Endothelial cell of umbilical vein (primary cell): ENCODE data around the gene GLRX5. TPM values are rescaled to one million over a fixed set of nuclear protein-coding genes. Genes with fewer than 3 reads are reported as not detected.
A peak's percentile ranks its signal among the peaks of the same experiment; 100 is the strongest.

ENCODE experiments used
- BruUV-seq: library from RNA; stranded (reverse); fragments of 400-500 nt; replicated peaks from 2 replicates; lab custom pipeline; 2021; lab: Mats Ljungman, UMichigan
- CTCF ChIA-PET: fragments of 300-600, 350-600 bp; sonication (Branson Sonifier 250); formaldehyde crosslinking; loops from one replicate; lab custom pipeline; 2021; ENCODE audit warnings: antibody characterized with exemption, inconsistent platforms; lab: Charles Lee
- POLR2A ChIA-PET: fragments of 300-600, 350-600 bp; sonication (Branson Sonifier 250); formaldehyde crosslinking; loops from one replicate; lab custom pipeline; 2021; ENCODE audit warnings: antibody characterized with exemption, inconsistent platforms; lab: Charles Lee
- DNase-seq: peaks from one replicate; pipeline ENCODE4 v3.0.0-alpha.2; 2011; ENCODE audit warnings: low read depth, low spot score
- FAIRE-seq: peaks from 2 replicates; lab custom pipeline; 2011; peaks lifted over from hg19 to GRCh38; lab: Jason Lieb, UNC
- H2AFZ ChIP-seq: 2 replicates; pipeline ENCODE4 v1.6.0; 2012; ENCODE audit warnings: low read depth, low read length, control low read depth, inconsistent platforms
- H3K27ac ChIP-seq: 2 replicates; pipeline ENCODE4 v1.5.1; 2011; ENCODE audit warnings: low read depth, mild to moderate bottlenecking, control low read depth, low read length, moderate library complexity; ENCODE audit not compliant: insufficient read depth
- H3K27me3 ChIP-seq, 2 experiments: 2 replicates each; pipeline versions ENCODE4 v1.6.0 to v1.6.1; 2011; ENCODE audit warnings: low read length in 2 of 2, mixed read lengths in 1 of 2; ENCODE audit not compliant: control insufficient read depth in 2 of 2, insufficient read depth in 2 of 2
- H3K36me3 ChIP-seq, 2 experiments: 2 replicates in 1 of 2; 3 replicates in 1 of 2; pipeline ENCODE4 v1.5.1; 2011; ENCODE audit warnings: low read length in 2 of 2, mild to moderate bottlenecking in 1 of 2, moderate library complexity in 1 of 2; ENCODE audit not compliant: control insufficient read depth in 2 of 2, insufficient read depth in 2 of 2; ENCODE audit errors: extremely low read depth in 1 of 2
- H3K4me1 ChIP-seq: 3 replicates; pipeline ENCODE4 v1.5.1; 2011; ENCODE audit warnings: mild to moderate bottlenecking, low read length; ENCODE audit not compliant: control insufficient read depth, insufficient read depth; ENCODE audit errors: extremely low read depth
- H3K4me2 ChIP-seq: 2 replicates; pipeline ENCODE4 v1.6.1; 2011; ENCODE audit warnings: low read length, control low read depth, mixed read lengths; ENCODE audit not compliant: insufficient read depth
- H3K4me3 ChIP-seq, 3 experiments: fragments of 200-600 bp in 1 of 3; sonication (generic), shearing (Covaris generic) in 1 of 3; replicated peaks in 1 of 3; 2 replicates each; pipeline ENCODE4 v1.5.1; 2011 to 2016; ENCODE audit warnings: control low read depth in 3 of 3, low read length in 3 of 3, mild to moderate bottlenecking in 2 of 3, inconsistent platforms in 1 of 3, low read depth in 1 of 3, moderate library complexity in 1 of 3; ENCODE audit not compliant: insufficient read depth in 1 of 3
- H3K79me2 ChIP-seq: 2 replicates; pipeline ENCODE4 v1.6.0; 2012; ENCODE audit warnings: low read length, inconsistent platforms; ENCODE audit not compliant: control insufficient read depth, insufficient read depth
- H3K9ac ChIP-seq: replicated peaks from 2 replicates; pipeline ENCODE3; 2011; ENCODE audit warnings: low read length, control low read depth; ENCODE audit not compliant: insufficient read depth; ENCODE audit errors: extremely low read depth
- H3K9me1 ChIP-seq: replicated peaks from 3 replicates; pipeline ENCODE4 v1.6.0; 2011; ENCODE audit warnings: mild to moderate bottlenecking, low read length; ENCODE audit not compliant: control insufficient read depth, insufficient read depth; ENCODE audit errors: extremely low read depth
- H3K9me3 ChIP-seq: replicated peaks from 2 replicates; pipeline ENCODE4 v1.5.1; 2012; ENCODE audit warnings: low read length, inconsistent platforms; ENCODE audit not compliant: control insufficient read depth, insufficient read depth
- H4K20me1 ChIP-seq: replicated peaks from 2 replicates; pipeline ENCODE3; 2011; ENCODE audit warnings: mild to moderate bottlenecking, low read length; ENCODE audit not compliant: control insufficient read depth, insufficient read depth; ENCODE audit errors: extremely low read depth
- CTCF ChIP-seq, 2 donors: IDR thresholded peaks; 1 replicate in 1 of 2; 2 replicates in 1 of 2; pipeline ENCODE4 v1.5.1; 2011; ENCODE audit warnings: low read length in 2 of 2, mild to moderate bottlenecking in 2 of 2, moderate library complexity in 2 of 2, control low read depth in 1 of 2, inconsistent platforms in 1 of 2, low read depth in 1 of 2; ENCODE audit not compliant: insufficient read depth in 1 of 2; ENCODE audit errors: extremely low read depth in 1 of 2
- EZH2 ChIP-seq: IDR thresholded peaks from 2 replicates; pipeline ENCODE4 v1.6.1; 2012; ENCODE audit warnings: borderline replicate concordance, low read depth, mild to moderate bottlenecking, moderate library complexity, low read length, inconsistent platforms; ENCODE audit not compliant: severe bottlenecking
- FOS ChIP-seq: IDR thresholded peaks from 2 replicates; pipeline ENCODE4 v1.6.1; 2011; ENCODE audit warnings: mild to moderate bottlenecking, low read length, moderate library complexity, borderline replicate concordance; ENCODE audit not compliant: insufficient read depth
- GATA2 ChIP-seq: IDR thresholded peaks from 2 replicates; pipeline ENCODE4 v1.7.0; 2011; ENCODE audit warnings: low read depth, mild to moderate bottlenecking, moderate library complexity, mixed read lengths, low read length; ENCODE audit not compliant: insufficient read length, insufficient read depth
- JUN ChIP-seq: IDR thresholded peaks from 2 replicates; pipeline ENCODE4 v1.6.1; 2011; ENCODE audit warnings: borderline replicate concordance, low read depth; ENCODE audit not compliant: insufficient read length, insufficient read depth
- MAX ChIP-seq: IDR thresholded peaks from 2 replicates; pipeline ENCODE4 v1.6.1; 2011; ENCODE audit not compliant: insufficient read depth, insufficient read length
- MYC ChIP-seq: IDR thresholded peaks from one replicate; pipeline ENCODE4 v1.6.1; 2011; ENCODE audit warnings: mild to moderate bottlenecking, low read depth, low read length
- POLR2A ChIP-seq: IDR thresholded peaks from 2 replicates; pipeline ENCODE4 v1.6.1; 2012; ENCODE audit warnings: low read depth, mild to moderate bottlenecking, control low read depth, low read length
- POLR2AphosphoS5 ChIP-seq: IDR thresholded peaks from 2 replicates; pipeline ENCODE4 v1.6.1; 2012; ENCODE audit warnings: low read depth, mild to moderate bottlenecking, control low read depth, low read length, moderate library complexity; ENCODE audit not compliant: insufficient read depth
- dilution Hi-C: fragments of 300-500 bp; cut with MboI; formaldehyde crosslinking; loops from one replicate; pipeline ENCODE4 v1.15.0; 2019; ENCODE audit warnings: low sequenced_read_pairs; ENCODE audit not compliant: extremely low pct_ligation_motif_present
- intact Hi-C: fragments of 100-400 bp; cut with micrococcal nuclease; formaldehyde crosslinking; loops from one replicate; pipeline ENCODE4 v1.10.0; 2022
- polyA plus RNA-seq, 4 experiments: library from polyadenylated mRNA; depleted of rRNA in 3 of 4; stranded (reverse) in 3 of 4; unstranded in 1 of 4; fragments of >200 nt; gene quantifications; 2 replicates each; pipeline versions ENCODE4 v1.2.1 to v1.2.3, GENCODE V29; 2011 to 2012; ENCODE audit warnings: missing spikeins in 1 of 4
- total RNA-seq: library from RNA; stranded (reverse); gene quantifications from 2 replicates; pipeline ENCODE4 v1.2.3, GENCODE V29; 2021

GLRX5 gene
- total and polyA plus RNA-seq, 2 donors (not counting 3 experiments of a cell fraction or from before 2014, with no cell fraction given): 42.6 to 52.0 TPM

- Histone ChIP-seq H3K4me2 (peak overlapping the region; percentile 91), H3K27ac (peak overlapping the region; percentile 51), H3K79me2 (no peaks in the 10 kb centered on the region), H3K4me3 (peak overlapping the region in 1 of 3 experiments; percentile 3), H2AFZ (no peak overlapping the region), H3K9me3 (no peaks in the 10 kb centered on the region), H3K9ac (peak overlapping the region; percentile 27), H3K9me1 (no peaks in the 10 kb centered on the region), H3K4me1 (peaks cover 69% of the 10 kb centered on the region), H4K20me1 (no peaks in the 10 kb centered on the region), H3K27me3 (no peaks in the 10 kb centered on the region), H3K36me3 (no peaks in the 10 kb centered on the region)
- peak; percentile 77 for TF ChIP-seq POLR2AphosphoS5
- peak; percentile 19 for TF ChIP-seq GATA2
- no peak for TF ChIP-seq MAX
- TF ChIP-seq CTCF (IDR thresholded peaks at IDR 0.05; ENCODE audit: extremely low read depth in 1 of 2, insufficient read depth in 1 of 2, low read depth in 1 of 2, low read length in 2 of 2): no peak
- peak; percentile 77 for TF ChIP-seq JUN
- TF ChIP-seq EZH2: no peak
- TF ChIP-seq MYC: no peak
- TF ChIP-seq FOS: peak; percentile 91
- TF ChIP-seq POLR2A: no peak
- peak; percentile 95 for FAIRE-seq
- DNase-seq: peak; percentile 81
- no TSS peak for BruUV-seq
- ChIA-PET POLR2A (no interaction called here), CTCF (interaction anchor here (1.0 to 2.4 kb wide), 6 partner anchors 12 to 77 kb away, joined by 3 to 16 read pairs (median 6); no protein-coding TSS in a partner anchor)
- intact Hi-C loops: loop anchor here (2.0 to 10.0 kb wide), 3 partner anchors 25 to 365 kb away; partner anchors contain the start of gene DICER1
- dilution Hi-C loops: no loop called here
Observed at GRCh38 chr14:95519699-95520098, 15.2 kb upstream of the GLRX5 start.
